T47D (cell line): Measurements from ENCODE around the gene ADPRHL1.
"Not testable (repeated sequence)": the region's sequence is repeated elsewhere in the genome, so short reads cannot be mapped to it uniquely, and the experiment has no call there.

ENCODE experiments used
- DNase-seq, 2 experiments: peaks; one replicate each; pipeline versions ENCODE4 v3.0.0 to v3.0.0-alpha.2; 2011 to 2012; ENCODE audit warnings: low read depth in 1 of 2, low spot score in 1 of 2
- JUND ChIP-seq: IDR thresholded peaks from 2 replicates; pipeline ENCODE4 v1.6.1; 2012; ENCODE audit warnings: low read depth
- in situ Hi-C: cut with HindIII; loops from 2 replicates; pipeline ENCODE4 v1.10.0; 2016; ENCODE audit warnings: low sequenced_read_pairs, low pct_unique_long_range_greater_than_20kb

ADPRHL1 gene

GRCh38 chr13:113447596-113447995 is 5.7 kb downstream of the ADPRHL1 start:
- TF ChIP-seq JUND: no peak
- in situ Hi-C loops: no loop called here
- no peak for DNase-seq

GRCh38 chr13:113446488-113446854 is 6.8 kb downstream of the ADPRHL1 start:
- in situ Hi-C loops: no loop called here
- DNase-seq: no peak
- no peak for TF ChIP-seq JUND

- TF ChIP-seq JUND: no peak
- DNase-seq: no peak
- in situ Hi-C loops: no loop called here
Measured at GRCh38 chr13:113445791-113446487, 7.3 kb downstream of the ADPRHL1 start.

GRCh38 chr13:113443991-113444390 is 9.3 kb downstream of the ADPRHL1 start:
- TF ChIP-seq JUND: no peak
- DNase-seq: no peak
- in situ Hi-C loops: no loop called here

GRCh38 chr13:113442985-113443362 is 10.3 kb downstream of the ADPRHL1 start:
- TF ChIP-seq JUND: no peak
- no peak for DNase-seq
- in situ Hi-C loops: no loop called here

GRCh38 chr13:113442354-113442984 is 10.8 kb downstream of the ADPRHL1 start:
- TF ChIP-seq JUND: no peak
- DNase-seq: no peak
- in situ Hi-C loops: no loop called here

- in situ Hi-C loops: no loop called here
- DNase-seq: no peak
- TF ChIP-seq JUND: no peak
Measured at GRCh38 chr13:113441661-113442060, 11.6 kb downstream of the ADPRHL1 start.

- in situ Hi-C loops: no loop called here
- peak in 1 of 2 experiments; percentile 42 for DNase-seq
- no peak for TF ChIP-seq JUND
Measured at GRCh38 chr13:113437408-113438010, 15.8 kb downstream of the ADPRHL1 start.

- DNase-seq, in situ Hi-C loops: not testable (repeated sequence)
Measured at GRCh38 chr13:113436866-113437265, 16.4 kb downstream of the ADPRHL1 start.

GRCh38 chr13:113435907-113436306 is 17.4 kb downstream of the ADPRHL1 start:
- in situ Hi-C loops, DNase-seq: not testable (repeated sequence)

- DNase-seq: no peak
- no peak for TF ChIP-seq JUND
- in situ Hi-C loops: no loop called here
Measured at GRCh38 chr13:113433391-113433916, 19.8 kb downstream of the ADPRHL1 start.

GRCh38 chr13:113432506-113433270 is 20.6 kb downstream of the ADPRHL1 start:
- in situ Hi-C loops: no loop called here
- no peak for DNase-seq
- no peak for TF ChIP-seq JUND

GRCh38 chr13:113431171-113431570 is 22.1 kb downstream of the ADPRHL1 start:
- no peak for DNase-seq
- in situ Hi-C loops: no loop called here

More at GRCh38 chr13:113431171-113431570, 22.1 kb downstream of the ADPRHL1 start:
- TF ChIP-seq JUND: no peak
